Measurements from ENCODE around the gene ZNF420.
"Not testable (repeated sequence)": the region's sequence is repeated elsewhere in the genome, so short reads cannot be mapped to it uniquely, and the experiment has no call there.

The ZNF420 gene

GRCh38 chr19:37077934-37078716, at the start of gene ZNF420:
Gene ZNF420, plus strand, starts transcription at chr19:37078433. Its CDS starts 10,686 bp downstream, at chr19:37089119.
- peak; percentile 96 for DNase-seq (ENCODE audit: low read depth)

DNA sequence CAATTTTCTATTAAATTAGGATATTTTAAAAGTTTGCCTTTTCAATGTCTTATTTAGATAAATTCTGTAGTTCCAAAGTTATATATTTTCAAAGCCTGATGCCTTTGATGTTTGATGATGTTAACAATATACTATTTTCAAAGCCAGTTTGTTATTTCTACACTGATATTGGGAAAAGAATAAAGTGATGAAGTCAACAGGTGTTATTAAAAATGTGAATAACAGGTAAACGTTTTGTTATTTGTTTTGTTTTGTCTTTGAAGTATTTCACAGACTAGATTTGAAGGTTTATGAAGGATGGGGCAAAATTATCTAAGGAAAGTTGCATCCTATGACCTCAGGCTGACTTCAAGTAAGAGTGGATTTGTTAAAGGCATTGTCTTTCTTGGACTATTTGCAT, 33.1 kb upstream of the ZNF420 start:
- DNase-seq (ENCODE audit: low read depth): no peak

- DNase-seq (ENCODE audit: low read depth): no peak
Measured at GRCh38 chr19:37055330-37055729, 22.9 kb upstream of the ZNF420 start.

GRCh38 chr19:37056776-37057175, 21.5 kb upstream of the ZNF420 start:
- DNase-seq (ENCODE audit: low read depth): no peak

GRCh38 chr19:37059142-37059541, 19.1 kb upstream of the ZNF420 start:
- DNase-seq (ENCODE audit: low read depth): no peak

DNA sequence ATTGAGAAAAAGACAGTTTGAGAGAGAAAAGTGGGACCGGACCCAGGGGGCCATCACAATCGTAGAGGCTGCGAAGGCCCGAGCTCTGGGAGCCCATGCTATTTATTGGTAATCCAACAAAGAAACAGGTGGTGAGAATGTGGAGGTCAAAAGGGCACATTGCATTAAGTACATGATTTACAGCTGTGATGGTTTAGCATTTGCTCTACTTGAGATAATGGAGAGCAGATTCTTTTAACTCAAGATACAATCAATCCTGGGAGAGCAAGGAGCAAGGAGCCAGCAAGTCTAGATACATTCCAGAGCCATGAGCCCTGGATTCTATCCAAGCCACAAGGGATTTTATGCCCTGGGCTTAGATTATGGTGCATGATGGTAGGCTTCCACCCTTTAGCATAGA, 13.3 kb upstream of the ZNF420 start:
- not testable (repeated sequence) for DNase-seq (ENCODE audit: low read depth)

GRCh38 chr19:37074111-37074510, 4.1 kb upstream of the ZNF420 start:
- DNase-seq (ENCODE audit: low read depth): no peak

- DNase-seq (ENCODE audit: low read depth): no peak
Measured at GRCh38 chr19:37074819-37075362, 3.3 kb upstream of the ZNF420 start.

DNA sequence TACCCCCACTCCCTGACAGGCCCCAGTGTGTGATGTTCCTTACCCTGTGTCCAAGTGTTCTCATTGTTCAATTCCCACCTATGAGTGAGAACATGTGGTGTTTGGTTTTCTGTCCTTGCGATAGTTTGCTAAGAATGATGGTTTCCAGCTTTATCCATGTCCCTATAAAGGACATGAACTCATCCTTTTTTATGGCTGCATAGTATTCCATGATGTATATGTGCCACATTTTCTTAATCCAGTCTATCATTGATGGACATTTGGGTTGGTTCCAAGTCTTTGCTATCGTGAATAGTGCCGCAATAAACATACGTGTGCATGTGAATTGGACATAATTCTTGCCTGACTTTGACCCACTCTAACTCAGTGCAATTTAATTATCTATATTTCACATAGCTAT, 1.7 kb upstream of the ZNF420 start:
- DNase-seq (ENCODE audit: low read depth): not testable (repeated sequence)

DNA sequence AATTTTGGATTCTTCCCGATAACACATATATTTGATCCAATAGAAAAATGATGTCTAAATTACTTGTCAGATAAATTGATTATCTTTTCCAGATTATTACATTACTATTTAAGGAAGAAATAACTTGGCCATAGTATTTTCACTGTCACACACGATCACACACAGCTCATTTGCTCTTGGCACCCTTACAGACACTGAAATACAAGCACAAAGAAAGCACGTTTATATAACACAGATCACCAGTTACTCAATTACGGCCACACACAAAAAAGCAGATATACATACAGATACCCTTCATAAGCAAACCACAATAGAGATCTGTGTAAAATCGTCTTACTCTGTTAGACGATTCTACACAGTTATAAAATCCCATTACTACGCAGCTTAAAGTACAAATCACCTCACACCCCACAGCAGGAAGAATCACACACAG, 716 bp upstream of the ZNF420 start:
- no peak for DNase-seq (ENCODE audit: low read depth)

DNA sequence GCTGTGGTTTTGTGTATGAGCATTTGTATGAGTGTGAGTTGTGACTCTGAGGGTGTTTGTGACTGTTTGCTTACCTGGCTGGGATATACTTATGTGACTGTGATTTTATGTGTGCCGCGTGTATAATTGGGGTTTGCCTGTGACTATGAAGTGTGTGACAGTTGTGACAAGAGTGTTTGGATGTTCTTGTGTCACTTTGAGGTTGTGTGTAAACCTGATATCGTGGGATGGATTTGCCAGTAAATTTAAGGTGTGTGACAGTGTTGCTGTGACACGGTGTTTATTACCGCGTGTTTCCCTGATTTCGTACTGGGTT, 442 bp downstream of the ZNF420 start:
- no peak for DNase-seq (ENCODE audit: low read depth)

- no peak for DNase-seq (ENCODE audit: low read depth)
Measured at GRCh38 chr19:37079238-37079637, 1.0 kb downstream of the ZNF420 start.

DNA sequence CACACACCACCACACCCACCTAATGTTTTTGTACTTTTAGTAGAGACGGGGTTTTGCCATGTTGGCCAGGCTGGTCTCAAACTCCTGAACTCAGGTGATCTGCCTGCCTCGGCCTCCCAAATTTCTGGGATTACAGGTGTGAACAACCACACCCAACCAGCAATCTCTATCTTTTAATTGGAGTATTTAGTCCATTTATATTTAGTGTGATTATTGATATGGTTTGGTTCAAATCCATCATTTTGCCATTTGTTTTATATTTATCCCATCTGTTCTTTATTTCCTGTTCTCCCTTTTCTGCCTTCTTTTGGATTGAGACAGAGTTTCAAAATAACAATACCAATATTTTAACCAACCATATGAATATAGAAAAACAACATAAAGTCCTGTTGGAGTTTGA, 4.1 kb downstream of the ZNF420 start:
- DNase-seq (ENCODE audit: low read depth): no peak

DNA sequence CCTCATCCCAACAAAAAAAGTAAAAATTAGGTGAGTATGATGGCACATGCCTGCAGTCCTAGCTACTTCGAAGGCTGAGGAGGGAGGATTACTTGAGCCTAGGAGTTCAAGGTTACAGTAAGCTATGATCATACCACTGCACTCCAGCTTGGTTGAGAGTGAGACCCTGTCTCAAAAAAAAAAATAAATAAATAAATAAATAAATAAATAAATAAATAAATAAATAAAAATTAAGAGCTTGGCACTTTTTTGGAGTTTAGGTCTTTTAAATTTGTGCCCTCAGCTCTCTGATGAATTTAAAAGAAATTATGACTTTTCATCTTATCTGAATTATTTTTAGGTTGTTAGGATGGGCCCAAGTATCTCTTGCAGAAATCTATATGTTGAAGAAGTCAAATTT, 8.9 kb downstream of the ZNF420 start:
- no peak for DNase-seq (ENCODE audit: low read depth)

DNA sequence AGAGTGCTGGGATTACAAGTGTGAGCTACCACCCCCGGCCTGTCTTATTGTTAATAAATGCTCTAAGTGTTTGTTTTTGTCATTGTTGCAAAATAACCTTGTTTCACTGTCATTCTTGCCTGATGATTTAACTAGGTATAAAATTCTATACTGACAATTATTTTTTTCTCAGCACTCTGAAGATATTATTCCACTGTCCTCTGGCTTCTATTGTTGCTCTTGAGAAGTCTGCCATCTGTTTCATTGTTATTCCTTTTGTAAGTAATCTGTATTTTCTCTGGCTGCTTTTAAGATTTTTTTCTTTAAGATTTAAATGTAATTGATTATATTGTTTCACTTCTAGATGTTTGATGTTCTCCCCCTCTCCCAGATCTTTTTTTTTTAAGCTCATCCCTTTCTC, 17.6 kb downstream of the ZNF420 start:
- no peak for DNase-seq (ENCODE audit: low read depth)

GRCh38 chr19:37098570-37098969, 20.3 kb downstream of the ZNF420 start:
- no peak for DNase-seq (ENCODE audit: low read depth)

GRCh38 chr19:37104135-37104534, 25.9 kb downstream of the ZNF420 start:
- not testable (repeated sequence) for DNase-seq (ENCODE audit: low read depth)

DNA sequence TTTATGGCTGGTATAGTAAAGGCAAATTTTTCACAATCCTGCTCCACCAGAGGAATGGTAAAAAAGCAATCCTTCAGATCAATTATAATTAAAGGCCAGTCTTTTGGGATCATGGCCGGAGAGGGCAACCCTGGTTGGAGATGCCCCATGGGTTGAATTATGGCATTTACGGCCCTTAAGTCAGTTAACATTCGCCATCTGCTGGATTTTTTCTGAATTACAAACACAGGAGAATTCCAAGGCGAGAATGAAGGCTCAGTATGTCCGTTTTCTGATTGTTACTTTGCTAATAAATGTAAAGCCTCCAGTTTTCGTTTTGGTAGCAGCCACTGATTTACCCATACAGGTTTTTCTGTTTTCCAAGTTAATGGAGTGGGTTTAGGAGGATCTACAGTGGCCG, 33.5 kb downstream of the ZNF420 start:
- DNase-seq (ENCODE audit: low read depth): not testable (repeated sequence)

DNA sequence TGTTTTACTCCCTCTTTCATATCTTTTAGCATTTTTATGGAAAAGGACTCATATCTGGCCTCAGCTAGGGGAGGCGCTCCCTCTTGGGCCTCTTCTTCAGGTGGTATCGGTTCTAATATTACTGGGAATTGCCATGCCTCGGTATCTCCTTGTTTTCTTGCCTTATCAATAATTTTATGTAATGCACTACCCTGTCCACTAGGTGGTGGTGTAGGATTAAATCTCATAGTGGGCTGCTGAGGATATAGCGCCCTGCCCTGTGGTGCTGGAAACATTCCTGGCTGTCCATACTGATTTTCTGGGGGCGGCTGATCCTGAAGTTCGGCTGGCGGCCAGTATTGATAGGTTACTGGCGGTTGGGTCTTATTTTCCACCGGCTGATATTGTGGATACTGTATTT, 35.8 kb downstream of the ZNF420 start:
- no peak for DNase-seq (ENCODE audit: low read depth)

GRCh38 chr19:37122093-37122492, 43.9 kb downstream of the ZNF420 start:
- not testable (repeated sequence) for DNase-seq (ENCODE audit: low read depth)

- DNase-seq (ENCODE audit: low read depth): no peak
Measured at GRCh38 chr19:37127999-37128820, 50.0 kb downstream of the ZNF420 start.

DNA sequence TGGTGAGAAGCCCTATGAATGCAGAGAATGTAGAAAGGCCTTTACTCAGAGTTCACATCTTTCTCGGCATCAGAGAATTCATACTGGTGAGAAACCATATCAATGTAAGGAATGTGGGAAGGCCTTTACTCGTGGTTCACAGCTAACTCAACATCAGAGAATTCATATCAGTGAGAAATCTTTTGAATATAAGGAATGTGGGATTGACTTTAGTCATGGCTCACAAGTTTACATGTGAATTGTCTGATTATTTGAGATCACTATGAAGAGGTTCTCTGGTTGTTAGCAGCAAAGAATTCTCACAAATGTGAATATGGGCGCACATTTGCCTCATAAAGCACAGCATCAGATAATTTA, 50.6 kb downstream of the ZNF420 start:
- no peak for DNase-seq (ENCODE audit: low read depth)

- no peak for DNase-seq (ENCODE audit: low read depth)
Measured at GRCh38 chr19:37136111-37136510, 57.9 kb downstream of the ZNF420 start.

Data from EH (cell line).